ENCODE measurements around the gene PANK1. TPM values are rescaled to one million over a fixed set of nuclear protein-coding genes. Genes with fewer than 3 reads are reported as not detected.

The PANK1 gene
- total and polyA plus RNA-seq, 2 of the 4 experiments (the other 2 are of a cell fraction), result 3.0 to 8.8 TPM

DNA sequence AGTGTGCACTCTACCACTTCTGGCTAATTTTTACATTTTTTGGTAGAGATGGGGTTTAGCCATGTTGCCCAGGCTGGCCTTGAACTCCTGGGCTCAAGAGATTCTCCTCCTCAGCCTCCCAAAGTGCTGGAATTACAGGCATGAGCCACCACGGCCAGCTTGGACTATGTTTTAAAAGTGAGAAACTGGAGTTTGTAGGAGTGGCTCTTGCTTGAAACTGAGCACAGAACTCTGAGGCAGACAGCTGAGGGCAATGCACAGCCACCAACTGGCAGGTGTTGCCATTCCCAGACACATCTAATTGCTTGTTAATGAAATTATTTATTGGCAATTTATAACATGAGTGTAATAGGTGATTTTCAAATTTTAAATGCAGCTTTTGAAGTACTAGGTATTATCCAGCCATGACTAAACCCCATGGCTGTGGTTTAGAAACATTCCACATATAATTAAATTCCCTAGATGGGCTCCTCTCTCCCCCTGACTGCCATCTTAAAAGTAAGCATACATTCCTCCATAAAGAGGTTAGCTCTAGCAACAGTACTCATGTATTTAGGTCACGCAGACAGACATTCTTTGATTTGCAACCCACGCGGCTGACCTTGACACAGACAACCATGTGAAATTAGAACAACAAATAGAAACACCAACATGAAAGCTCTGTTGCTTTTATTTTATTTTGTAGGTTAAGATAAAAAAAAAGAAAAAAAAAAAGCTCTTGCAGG lies 19.8 kb downstream of the PANK1 start:
- Histone ChIP-seq H3K79me1 (ENCODE audit: low read depth in 1 of 2, low read length in 2 of 2) (peaks cover 9 to 39% of the 10 kb centered on the region in 2 experiments), H3K9me1 (ENCODE audit: insufficient read depth, low read length) (peaks cover 7% of the 10 kb centered on the region; the same call in 1 of the 2 replicates), H2AFZ (replicated peaks; ENCODE audit: low read length, poor library complexity) (no peak overlapping the region), H3K9me3 (ENCODE audit: control insufficient read depth, insufficient read depth, low read length) (peaks cover 8% of the 10 kb centered on the region), H4K20me1 (ENCODE audit: insufficient read depth, low read length) (no peaks in the 10 kb centered on the region), H3K23ac (ENCODE audit: low read depth, low read length) (no peak overlapping the region), H3K56ac (ENCODE audit: extremely low read depth, insufficient read depth, low read length) (no peak overlapping the region), H2AK9ac (replicated peaks; ENCODE audit: low read depth, low read length, poor library complexity) (no peak overlapping the region), H2BK20ac (ENCODE audit: low read depth, low read length) (no peak overlapping the region), H3K4ac (ENCODE audit: low read depth, low read length) (no peak overlapping the region; the same call in 1 of the 2 replicates), H4K5ac (ENCODE audit: low read depth, low read length) (no peak overlapping the region), H3K27ac (ENCODE audit: insufficient read depth, low read length) (no peak overlapping the region), H4K8ac (ENCODE audit: low read depth in 2 of 2, low read length in 2 of 2) (peak overlapping the region in 1 of 2 experiments; percentile 23; a peak in 1 of 4 replicates), H3K4me3 (ENCODE audit: insufficient read depth, low read depth, low read length) (no peak overlapping the region), H3K27me3 (ENCODE audit: control insufficient read depth, insufficient read depth, low read length) (no peaks in the 10 kb centered on the region), H3K14ac (replicated peaks; ENCODE audit: low read depth, low read length) (peak overlapping the region; percentile 25; the same call in 1 of the 2 replicates), H3K9ac (ENCODE audit: low read depth, low read length) (no peak overlapping the region), H3K18ac (ENCODE audit: low read depth, low read length) (no peak overlapping the region), H2BK5ac (ENCODE audit: low read depth, low read length, poor library complexity, severe bottlenecking) (no peak overlapping the region), H2BK15ac (ENCODE audit: low read depth, low read length) (no peak overlapping the region), H2AK5ac (ENCODE audit: low read depth, low read length) (no peak overlapping the region), H3K4me2 (ENCODE audit: low read depth, low read length) (no peak overlapping the region; the same call in 1 of the 2 replicates), H4K91ac (ENCODE audit: insufficient read depth, low read depth, low read length) (no peak overlapping the region), H3K4me1 (ENCODE audit: control insufficient read depth, insufficient read depth, low read length) (peaks cover 5% of the 10 kb centered on the region), H3K36me3 (ENCODE audit: control insufficient read depth, insufficient read depth, low read length) (no peaks in the 10 kb centered on the region), H2BK120ac (ENCODE audit: low read depth, low read length) (no peak overlapping the region)
- intact Hi-C loops (cut with micrococcal nuclease), result no loop called here
- peak; percentile 60 for DNase-seq
- ChIA-PET POLR2A (ENCODE audit: unreplicated experiment) (interaction anchor here (0.6 to 1.3 kb wide), 3 partner anchors 15 to 23 kb away, joined by 3 to 5 read pairs (median 3); no protein-coding TSS in a partner anchor), CTCF (interaction anchor here (0.6 kb wide), 1 partner anchor 1254 kb away, joined by 3 read pairs; no protein-coding TSS in a partner anchor)
- dilution Hi-C loops (cut with HindIII; ENCODE audit: low sequenced_read_pairs, unreplicated experiment), result no loop called here
- ATAC-seq (ENCODE audit: low read depth), result peak; percentile 90
- no TSS peak for BruUV-seq (replicated peaks)
- in situ Hi-C loops (cut with MboI; ENCODE audit: low sequenced_read_pairs), result no loop called here
- 57% methylated on average over 1 of the region's 4 CpGs; no CpG with 5 or more reads in 1 of the 2 experiments for WGBS, 2 experiments (ENCODE audit: extremely low coverage in 2 of 2, insufficient read length in 1 of 2)
- TF ChIP-seq POLR2A (IDR thresholded peaks at IDR 0.05; ENCODE audit: low read depth, low read length), result no peak
- no peak for TF ChIP-seq SMC3 (IDR thresholded peaks at IDR 0.05; ENCODE audit: low read depth, low read length)
- TF ChIP-seq MAFK (IDR thresholded peaks at IDR 0.05; ENCODE audit: low read depth, low read length), result no peak
- no peak for TF ChIP-seq CEBPB (IDR thresholded peaks at IDR 0.05; ENCODE audit: low read depth, low read length)
- TF ChIP-seq RFX5 (IDR thresholded peaks at IDR 0.05; ENCODE audit: low read depth, low read length), result no peak
- TF ChIP-seq RAD21 (IDR thresholded peaks at IDR 0.05; ENCODE audit: low read length), result no peak
- TF ChIP-seq MXI1 (IDR thresholded peaks at IDR 0.05; ENCODE audit: borderline replicate concordance, low read depth, low read length), result no peak
- TF ChIP-seq, protein P1, sequence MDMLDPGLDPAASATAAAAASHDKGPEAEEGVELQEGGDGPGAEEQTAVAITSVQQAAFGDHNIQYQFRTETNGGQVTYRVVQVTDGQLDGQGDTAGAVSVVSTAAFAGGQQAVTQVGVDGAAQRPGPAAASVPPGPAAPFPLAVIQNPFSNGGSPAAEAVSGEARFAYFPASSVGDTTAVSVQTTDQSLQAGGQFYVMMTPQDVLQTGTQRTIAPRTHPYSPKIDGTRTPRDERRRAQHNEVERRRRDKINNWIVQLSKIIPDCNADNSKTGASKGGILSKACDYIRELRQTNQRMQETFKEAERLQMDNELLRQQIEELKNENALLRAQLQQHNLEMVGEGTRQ (IDR thresholded peaks at IDR 0.05; ENCODE audit: low read depth, low read length), result no peak
- no peak for TF ChIP-seq FOS (IDR thresholded peaks at IDR 0.05; ENCODE audit: low read depth, low read length)
- TF ChIP-seq, protein P2, sequence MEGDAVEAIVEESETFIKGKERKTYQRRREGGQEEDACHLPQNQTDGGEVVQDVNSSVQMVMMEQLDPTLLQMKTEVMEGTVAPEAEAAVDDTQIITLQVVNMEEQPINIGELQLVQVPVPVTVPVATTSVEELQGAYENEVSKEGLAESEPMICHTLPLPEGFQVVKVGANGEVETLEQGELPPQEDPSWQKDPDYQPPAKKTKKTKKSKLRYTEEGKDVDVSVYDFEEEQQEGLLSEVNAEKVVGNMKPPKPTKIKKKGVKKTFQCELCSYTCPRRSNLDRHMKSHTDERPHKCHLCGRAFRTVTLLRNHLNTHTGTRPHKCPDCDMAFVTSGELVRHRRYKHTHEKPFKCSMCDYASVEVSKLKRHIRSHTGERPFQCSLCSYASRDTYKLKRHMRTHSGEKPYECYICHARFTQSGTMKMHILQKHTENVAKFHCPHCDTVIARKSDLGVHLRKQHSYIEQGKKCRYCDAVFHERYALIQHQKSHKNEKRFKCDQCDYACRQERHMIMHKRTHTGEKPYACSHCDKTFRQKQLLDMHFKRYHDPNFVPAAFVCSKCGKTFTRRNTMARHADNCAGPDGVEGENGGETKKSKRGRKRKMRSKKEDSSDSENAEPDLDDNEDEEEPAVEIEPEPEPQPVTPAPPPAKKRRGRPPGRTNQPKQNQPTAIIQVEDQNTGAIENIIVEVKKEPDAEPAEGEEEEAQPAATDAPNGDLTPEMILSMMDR (conservative IDR thresholded peaks at IDR 0.05; ENCODE audit: low read depth, low read length), result no peak
- TF ChIP-seq RCOR1 (IDR thresholded peaks at IDR 0.05; ENCODE audit: insufficient replicate concordance, low read length), result no peak
- TF ChIP-seq CHD1 (IDR thresholded peaks at IDR 0.05; ENCODE audit: low read depth, low read length), result no peak
- TF ChIP-seq MAZ (IDR thresholded peaks at IDR 0.05; ENCODE audit: borderline replicate concordance, low read depth, low read length), result no peak
- TF ChIP-seq BHLHE40 (IDR thresholded peaks at IDR 0.05; ENCODE audit: low read depth, low read length), result no peak
- TF ChIP-seq NFE2L2 (IDR thresholded peaks at IDR 0.05; ENCODE audit: low read depth, low read length), result no peak

Measured in IMR-90 (cell line).